HepG2 (cell line): Measurements from ENCODE around the gene CASKIN1. TPM values are rescaled to one million over a fixed set of nuclear protein-coding genes. Genes with fewer than 3 reads are reported as not detected.
A peak's percentile ranks its signal among the peaks of the same experiment; 100 is the strongest.

ENCODE experiments used
- AKNA ChIP-seq: sonication (generic); formaldehyde crosslinking; IDR thresholded peaks from 2 replicates; pipeline ENCODE4 v1.4.0; 2020; ENCODE audit warnings: missing genetic modification reagents, borderline replicate concordance
- ATF1 ChIP-seq: IDR thresholded peaks from 2 replicates; pipeline ENCODE4 v1.6.1; 2016; ENCODE audit warnings: mild to moderate bottlenecking, control low read depth
- FOXK1 ChIP-seq: sonication (generic); formaldehyde crosslinking; IDR thresholded peaks from 2 replicates; pipeline ENCODE4 v1.4.0; 2020; ENCODE audit warnings: low read depth, missing genetic modification reagents, borderline replicate concordance
- FOXP1 ChIP-seq, 2 experiments: fragments of 450-650 bp in 1 of 2; IDR thresholded peaks; 2 replicates each; pipeline ENCODE4 v1.6.1; 2017 to 2018; ENCODE audit warnings: antibody characterized with exemption in 1 of 2
- KDM1A ChIP-seq: IDR thresholded peaks from 2 replicates; pipeline ENCODE4 v1.6.1; 2016; ENCODE audit warnings: missing compliant biosample characterization
- MTA3 ChIP-seq: sonication (generic); formaldehyde crosslinking; IDR thresholded peaks from 2 replicates; pipeline ENCODE4 v1.4.0; 2020; ENCODE audit warnings: missing genetic modification reagents
- RERE ChIP-seq: IDR thresholded peaks from 2 replicates; pipeline ENCODE4 v1.6.1; 2016; ENCODE audit warnings: low read depth, missing genetic modification reagents, missing compliant biosample characterization
- RNF219 ChIP-seq: sonication (generic); formaldehyde crosslinking; IDR thresholded peaks from 2 replicates; pipeline ENCODE4 v1.5.0; 2020; ENCODE audit warnings: mild to moderate bottlenecking, missing genetic modification reagents
- SKI ChIP-seq: fragments of 450-650 bp; IDR thresholded peaks from one replicate; pipeline ENCODE4 v1.6.1; 2018; ENCODE audit warnings: mild to moderate bottlenecking; ENCODE audit not compliant: partially characterized antibody
- ZFP91 ChIP-seq: sonication (generic); formaldehyde crosslinking; IDR thresholded peaks from 2 replicates; pipeline ENCODE4 v1.9.0; 2022; ENCODE audit warnings: missing genetic modification reagents, mild to moderate bottlenecking, borderline replicate concordance
- ZNF205 ChIP-seq: IDR thresholded peaks from 2 replicates; pipeline ENCODE4 v1.6.1; 2018; ENCODE audit warnings: missing biosample characterization, missing genetic modification reagents
- ZNF230 ChIP-seq: sonication (generic); formaldehyde crosslinking; IDR thresholded peaks from 2 replicates; pipeline ENCODE4 v1.4.0; 2020; ENCODE audit warnings: mild to moderate bottlenecking, missing genetic modification reagents
- ZNF256 ChIP-seq: sonication (generic); formaldehyde crosslinking; conservative IDR thresholded peaks from 2 replicates; pipeline ENCODE4 v1.4.0; 2020; ENCODE audit warnings: missing genetic modification reagents
- ZNF431 ChIP-seq: sonication (generic); formaldehyde crosslinking; IDR thresholded peaks from 2 replicates; pipeline ENCODE4 v1.9.0; 2022; ENCODE audit warnings: missing genetic modification reagents, low read depth, mild to moderate bottlenecking, borderline replicate concordance
- ZNF792 ChIP-seq: IDR thresholded peaks from 2 replicates; pipeline ENCODE4 v1.6.1; 2016
- ZSCAN25 ChIP-seq: sonication (generic); formaldehyde crosslinking; IDR thresholded peaks from 2 replicates; pipeline ENCODE4 v1.8.0; 2022; ENCODE audit warnings: mild to moderate bottlenecking, missing genetic modification reagents
- polyA plus RNA-seq, 8 experiments: library from polyadenylated mRNA; depleted of rRNA in 3 of 8; stranded (reverse) in 7 of 8; unstranded in 1 of 8; fragments of >200 nt; fragmentation: Illumina TruSeq in 4 of 8; extraction: Trizol in 4 of 8; gene quantifications; 2 replicates each; pipeline versions ENCODE4 v1.2.1 to v1.2.3, GENCODE V29; 2011 to 2016; ENCODE audit warnings: low read depth in 4 of 8, missing spikeins in 1 of 8, mixed read lengths in 1 of 8; ENCODE audit not compliant: insufficient read depth in 1 of 8
- total RNA-seq, 5 experiments: library from RNA; depleted of rRNA; stranded (reverse); fragments of >200 nt; fragmentation: Illumina TruSeq; extraction: Trizol; gene quantifications; 2 replicates each; pipeline ENCODE4 v1.2.3, GENCODE V29; 2016; ENCODE audit warnings: low read depth in 1 of 5

The CASKIN1 gene
- total and polyA plus RNA-seq, 2 of the 13 experiments (the other 11 are each of a cell fraction or from before 2014, with no cell fraction given), result 1.2 to 2.2 TPM

GRCh38 chr16:2226245-2226793 lies 29.9 kb upstream of the CASKIN1 start (continued):
- TF ChIP-seq ZNF205 (CRISPR knock-in tag), result 0 out of 2 replicates have a peak, but pooled peaks have one; percentile 25
- peak; percentile 95 for TF ChIP-seq SKI
- no peak for TF ChIP-seq ZNF256 (CRISPR knock-in tag)
- peak; percentile 64; the same call in 1 of the 2 replicates for TF ChIP-seq FOXK1 (CRISPR knock-in tag)
- peak; percentile 51; the same call in 1 of the 2 replicates for TF ChIP-seq FOXP1 (IDR thresholded peaks at IDR 0.05)
- TF ChIP-seq FOXP1 (CRISPR knock-in tag; IDR thresholded peaks at IDR 0.05), result peak; percentile 87
- no peak for TF ChIP-seq KDM1A (CRISPR knock-in tag)
- TF ChIP-seq RERE, result peak; percentile 81
- TF ChIP-seq ZNF230 (CRISPR knock-in tag), result no peak
- no peak for TF ChIP-seq AKNA (CRISPR knock-in tag)
- 0 out of 2 replicates have a peak, but pooled peaks have one; percentile 9 for TF ChIP-seq ZFP91 (CRISPR knock-in tag)
- no peak for TF ChIP-seq ZNF431 (CRISPR knock-in tag)
- TF ChIP-seq ZNF792 (CRISPR knock-in tag), result peak; percentile 92
- TF ChIP-seq MTA3 (CRISPR knock-in tag), result no peak
- no peak for TF ChIP-seq RNF219 (CRISPR knock-in tag)
- TF ChIP-seq ATF1 (CRISPR knock-in tag), result no peak
- TF ChIP-seq ZSCAN25 (CRISPR knock-in tag), result peak; percentile 47; the same call in 1 of the 2 replicates
